Measurements from ENCODE around the gene ENG. TPM values are rescaled to one million over a fixed set of nuclear protein-coding genes. Genes with fewer than 3 reads are reported as not detected.
A peak's percentile ranks its signal among the peaks of the same experiment; 100 is the strongest.

The ENG gene
- total and polyA plus RNA-seq, 2 of the 8 experiments (the other 6 are each of a cell fraction or from before 2014, with no cell fraction given): 1.8 to 4.4 TPM

DNA sequence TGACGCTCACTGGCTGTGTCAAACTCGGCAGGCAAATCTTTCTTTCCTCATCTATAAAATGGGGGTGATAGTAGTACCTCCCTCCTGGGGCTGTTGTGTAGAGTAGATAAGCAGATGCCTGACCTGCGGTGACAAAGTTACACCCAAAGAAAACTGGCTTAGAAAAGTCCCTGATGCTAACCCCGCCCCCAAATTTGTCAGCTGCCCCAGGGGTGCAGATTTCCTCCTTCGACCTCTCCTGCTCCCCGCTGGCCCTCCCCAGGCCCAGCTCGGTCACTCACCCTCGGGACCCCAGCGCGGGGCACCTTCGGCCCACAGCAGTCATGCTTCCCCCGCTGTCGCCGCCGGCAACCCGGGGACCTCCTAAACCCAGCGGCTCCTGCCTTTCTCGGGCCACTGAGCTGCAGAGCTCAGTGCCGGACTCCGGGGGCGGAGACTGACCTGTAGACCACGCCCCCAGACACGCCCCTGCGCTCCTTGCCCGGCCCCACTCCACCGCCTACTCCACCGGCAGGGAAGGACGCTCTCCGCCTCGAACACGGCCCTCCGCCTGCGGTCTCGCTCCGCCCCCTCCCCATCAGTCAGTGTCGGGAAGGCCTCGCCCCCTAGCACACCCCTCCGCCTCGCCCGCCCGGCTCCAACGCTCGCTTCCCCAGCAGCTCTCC is 83.4 kb downstream of the ENG start:
- no peaks in the 10 kb centered on the region; the same call in 1 of the 2 replicates for H3K23me2 ChIP-seq (ENCODE audit: low read depth, low read length)
- WGBS, 2 experiments (ENCODE audit: extremely low coverage in 1 of 2, insufficient coverage in 1 of 2, insufficient read length in 1 of 2, insufficient replicate concordance in 2 of 2, low coverage in 1 of 2, low lambda C conversion rate in 2 of 2, missing lambda C conversion rate in 1 of 2): 7% methylated on average over 16 of the region's 43 CpGs; no CpG with 5 or more reads in 1 of the 2 experiments
- H2BK120ac ChIP-seq (replicated peaks; ENCODE audit: low read depth, low read length): no peak overlapping the region
- no peaks in the 10 kb centered on the region for H3K9me3 ChIP-seq (ENCODE audit: insufficient read depth in 2 of 2, low read depth in 1 of 2, low read length in 1 of 2)
- no peak overlapping the region for H2BK5ac ChIP-seq (ENCODE audit: low read depth, low read length)
- H3K4ac ChIP-seq (replicated peaks; ENCODE audit: insufficient read length, low read depth, low read length): no peak overlapping the region
- H3K4me1 ChIP-seq (replicated peaks in 1 of 4; ENCODE audit: control insufficient read depth in 3 of 4, insufficient read depth in 4 of 4, low read length in 3 of 4): peaks cover 1 to 16% (median 8%) of the 10 kb centered on the region in 4 experiments
- ChIA-PET CTCF (ENCODE audit: partially characterized antibody) (interaction anchor here (0.8 to 14.6 kb wide), 14 partner anchors 9 to 268 kb away, joined by 3 to 227 read pairs (median 4); partner anchors contain the start of genes CDK9, SH2D3C and TOR2A), POLR2A (ENCODE audit: partially characterized antibody) (interaction anchor here (0.6 to 1.9 kb wide), 9 partner anchors 14 to 214 kb away, joined by 3 to 7 read pairs (median 3); partner anchors contain the start of genes CDK9 and FPGS)
- no peaks in the 10 kb centered on the region for H3K79me1 ChIP-seq (ENCODE audit: low read depth, low read length)
- H3K14ac ChIP-seq (ENCODE audit: insufficient read length): no peak overlapping the region
- no peak overlapping the region for H4K5ac ChIP-seq (ENCODE audit: insufficient read length, low read depth, low read length)
- H3K9ac ChIP-seq (replicated peaks in 1 of 4; ENCODE audit: extremely low read depth in 1 of 4, low read depth in 3 of 4, low read length in 3 of 4): no peak overlapping the region
- FAIRE-seq (no peak), DNase-seq (ENCODE audit: low read depth in 1 of 2, low spot score in 2 of 2) (peak; percentile 97 to 99)
- peak overlapping the region; percentile 58 to 94 for H3K4me2 ChIP-seq (ENCODE audit: insufficient read depth in 1 of 2, low read depth in 2 of 2, low read length in 2 of 2)
- H3K4me3 ChIP-seq (ENCODE audit: extremely low read depth in 1 of 4, insufficient read depth in 2 of 4, low read depth in 3 of 4, low read length in 4 of 4): peak overlapping the region; percentile 50 to 72 (median 60)
- H2BK15ac ChIP-seq (ENCODE audit: low read length): no peak overlapping the region
- H3K27me3 ChIP-seq (replicated peaks in 1 of 4; ENCODE audit: control insufficient read depth in 3 of 4, extremely low read depth in 1 of 4, insufficient read depth in 3 of 4, low read length in 3 of 4): no peaks in the 10 kb centered on the region
- H2AFZ ChIP-seq (ENCODE audit: low read length): no peak overlapping the region
- no peak overlapping the region for H4K8ac ChIP-seq (ENCODE audit: extremely low read depth, insufficient read depth, low read length)
- no peak overlapping the region for H3K18ac ChIP-seq (ENCODE audit: extremely low read depth, low read length)
- no peak overlapping the region for H3K56ac ChIP-seq (replicated peaks; ENCODE audit: insufficient read length, low read depth, low read length)
- H3K36me3 ChIP-seq (ENCODE audit: control insufficient read depth in 2 of 4, insufficient read depth in 4 of 4, low read length in 3 of 4): no peaks in the 10 kb centered on the region
- H3K27ac ChIP-seq (ENCODE audit: low read depth, low read length): no peak overlapping the region
- no peak overlapping the region for H2BK12ac ChIP-seq (ENCODE audit: low read depth, low read length)
- no peaks in the 10 kb centered on the region for H3K79me2 ChIP-seq (ENCODE audit: control insufficient read depth in 1 of 2, insufficient read depth in 2 of 2, low read length in 2 of 2)
- no peak overlapping the region for H3K23ac ChIP-seq (ENCODE audit: insufficient read length)
- H4K91ac ChIP-seq (replicated peaks; ENCODE audit: insufficient read length, low read length): no peak overlapping the region
- no peak overlapping the region for H2AK5ac ChIP-seq (ENCODE audit: low read depth, low read length)
- no peak overlapping the region for H2BK20ac ChIP-seq (ENCODE audit: low read length)
- H4K20me1 ChIP-seq (replicated peaks in 1 of 2; ENCODE audit: control insufficient read depth in 1 of 2, insufficient read depth in 2 of 2, low read length in 2 of 2): no peaks in the 10 kb centered on the region
- TF ChIP-seq HDAC6 (IDR thresholded peaks at IDR 0.05; ENCODE audit: low read depth, low read length) (no peak), SRF (IDR thresholded peaks at IDR 0.05; ENCODE audit: low read depth, low read length) (no peak), CBX5 (IDR thresholded peaks at IDR 0.05; ENCODE audit: low read depth, low read length) (no peak), RBBP5 (IDR thresholded peaks at IDR 0.05; ENCODE audit: borderline replicate concordance, low read depth, low read length) (no peak), KDM4A (IDR thresholded peaks at IDR 0.05; ENCODE audit: low read depth, low read length, severe bottlenecking) (peak; percentile 62), KDM5A (IDR thresholded peaks at IDR 0.05; ENCODE audit: low read length) (no peak), SIX5 (IDR thresholded peaks at IDR 0.05; ENCODE audit: low read depth, low read length) (no peak), POLR2AphosphoS5 (IDR thresholded peaks at IDR 0.05; ENCODE audit: low read depth, low read length) (no peak), BRCA1 (IDR thresholded peaks at IDR 0.05; ENCODE audit: low read depth, low read length) (no peak), HDAC2 (IDR thresholded peaks at IDR 0.05; ENCODE audit: borderline replicate concordance in 1 of 2, low read depth in 2 of 2, low read length in 2 of 2) (no peak), KDM1A (IDR thresholded peaks at IDR 0.05; ENCODE audit: borderline replicate concordance, low read length) (no peak)
- TF ChIP-seq, protein P1, sequence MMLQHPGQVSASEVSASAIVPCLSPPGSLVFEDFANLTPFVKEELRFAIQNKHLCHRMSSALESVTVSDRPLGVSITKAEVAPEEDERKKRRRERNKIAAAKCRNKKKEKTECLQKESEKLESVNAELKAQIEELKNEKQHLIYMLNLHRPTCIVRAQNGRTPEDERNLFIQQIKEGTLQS (IDR thresholded peaks at IDR 0.05; ENCODE audit: insufficient read depth, low read depth, low read length): no peak
